Measurements from ENCODE around the gene BCL7A. TPM values are rescaled to one million over a fixed set of nuclear protein-coding genes. Genes with fewer than 3 reads are reported as not detected.

BCL7A gene
- total RNA-seq, 6 experiments from 2014 or later, result 3.5 to 6.4 (median 4.6) TPM

GRCh38 chr12:122013136-122013535, 8.5 kb upstream of the BCL7A start:
- 50% methylated on average over 4 of the region's 4 CpGs for WGBS (ENCODE audit: insufficient coverage, low coverage, low lambda C conversion rate, missing lambda C conversion rate)
- TF ChIP-seq CTCF (IDR thresholded peaks at IDR 0.05) (no peak), POLR2A (IDR thresholded peaks at IDR 0.05) (no peak)
- ATAC-seq (no peak), DNase-seq (no peak)
- Histone ChIP-seq H3K27me3 (no peaks in the 10 kb centered on the region), H3K27ac (no peak overlapping the region), H3K4me3 (no peak overlapping the region), H3K9me3 (no peaks in the 10 kb centered on the region), H3K4me1 (no peaks in the 10 kb centered on the region), H3K36me3 (no peaks in the 10 kb centered on the region)
- intact Hi-C loops (cut with DNase I), result no loop called here

- no peak for DNase-seq
- Histone ChIP-seq H3K4me3 (no peak overlapping the region), H3K27ac (no peak overlapping the region), H3K27me3 (no peaks in the 10 kb centered on the region), H3K4me1 (no peaks in the 10 kb centered on the region), H3K36me3 (no peaks in the 10 kb centered on the region), H3K9me3 (no peaks in the 10 kb centered on the region)
- ATAC-seq, result no peak
- WGBS (ENCODE audit: insufficient coverage, low coverage, low lambda C conversion rate, missing lambda C conversion rate), result 78% methylated on average over 13 of the region's 19 CpGs
- intact Hi-C loops (cut with DNase I), result no loop called here
- no peak for TF ChIP-seq CTCF (IDR thresholded peaks at IDR 0.05)
- TF ChIP-seq POLR2A (IDR thresholded peaks at IDR 0.05), result no peak
Observed at GRCh38 chr12:122013791-122014590, 7.7 kb upstream of the BCL7A start.

- no peaks in the 10 kb centered on the region for H3K4me1 ChIP-seq
- no peak for DNase-seq
- no peaks in the 10 kb centered on the region for H3K36me3 ChIP-seq
- no peaks in the 10 kb centered on the region for H3K27me3 ChIP-seq
- TF ChIP-seq CTCF (IDR thresholded peaks at IDR 0.05), result no peak
- no peak for TF ChIP-seq POLR2A (IDR thresholded peaks at IDR 0.05)
- H3K4me3 ChIP-seq, result no peak overlapping the region
- ATAC-seq, result peak in 1 of 4 donors; percentile 32
- 81% methylated on average over 4 of the region's 5 CpGs for WGBS (ENCODE audit: insufficient coverage, low coverage, low lambda C conversion rate, missing lambda C conversion rate)
- intact Hi-C loops (cut with DNase I), result no loop called here
- no peaks in the 10 kb centered on the region for H3K9me3 ChIP-seq
- no peak overlapping the region for H3K27ac ChIP-seq
Observed at GRCh38 chr12:122014781-122015180, 6.9 kb upstream of the BCL7A start.

- intact Hi-C loops (cut with DNase I), result no loop called here
- H3K4me1 ChIP-seq, result peaks cover 0 to 5% (median 0%) of the 10 kb centered on the region in 4 donors
- H3K27me3 ChIP-seq, result no peaks in the 10 kb centered on the region
- H3K36me3 ChIP-seq, result no peaks in the 10 kb centered on the region
- no peak overlapping the region for H3K27ac ChIP-seq
- H3K9me3 ChIP-seq, result no peaks in the 10 kb centered on the region
- no peak for ATAC-seq
- H3K4me3 ChIP-seq, result no peak overlapping the region
- DNase-seq, result no peak
- no peak for TF ChIP-seq POLR2A (IDR thresholded peaks at IDR 0.05)
- TF ChIP-seq CTCF (IDR thresholded peaks at IDR 0.05), result no peak
Observed at GRCh38 chr12:122018457-122018856, 3.2 kb upstream of the BCL7A start.

All from right lobe of liver (tissue), 6 donors.